Adrenal gland (tissue), 12 donors: ENCODE measurements around the gene MARCHF2. TPM values are rescaled to one million over a fixed set of nuclear protein-coding genes. Genes with fewer than 3 reads are reported as not detected.
"Not testable (repeated sequence)": the region's sequence is repeated elsewhere in the genome, so short reads cannot be mapped to it uniquely, and the experiment has no call there.

Experiments
- DNase-seq, 7 donors: peaks; one replicate each; pipeline ENCODE4 v3.0.0-alpha.2; 2019 to 2020
- H3K27ac ChIP-seq, 5 donors: fragments of 200-600 bp; sonication (generic) in 4 of 5; 1 replicate in 3 of 5; 2 replicates in 2 of 5; pipeline versions ENCODE4 v1.5.1 to v1.8.0; 2016 to 2020; ENCODE audit warnings: mild to moderate bottlenecking in 1 of 5
- H3K27me3 ChIP-seq: fragments of 200-600 bp; 2 replicates; pipeline ENCODE4 v1.8.0; 2021
- H3K36me3 ChIP-seq, 2 donors: fragments of 200-600 bp; replicated peaks in 1 of 2; 1 replicate in 1 of 2; 2 replicates in 1 of 2; pipeline versions ENCODE4 v1.5.1 to v1.8.0; 2018 to 2022
- H3K4me1 ChIP-seq, 2 donors: fragments of 200-600 bp; replicated peaks in 1 of 2; 1 replicate in 1 of 2; 2 replicates in 1 of 2; pipeline versions ENCODE4 v1.5.1 to v1.8.0; 2018 to 2021
- H3K4me3 ChIP-seq, 4 donors: fragments of 200-600 bp; sonication (generic) in 3 of 4; one replicate each; pipeline ENCODE4 v1.5.1; 2016 to 2018
- H3K9me3 ChIP-seq, 3 donors: fragments of 200-600 bp; sonication (generic) in 1 of 3; replicated peaks in 1 of 3; 1 replicate in 2 of 3; 2 replicates in 1 of 3; pipeline versions ENCODE4 v1.5.1 to v1.8.0; 2016 to 2021
- POLR2A ChIP-seq, 2 donors: fragments of 450-650 bp; IDR thresholded peaks; one replicate each; pipeline ENCODE4 v1.6.1; 2017; ENCODE audit warnings: antibody characterized with exemption in 2 of 2, mild to moderate bottlenecking in 2 of 2, moderate library complexity in 1 of 2
- WGBS, 4 donors: extraction: QIAGEN DNeasy Blood & Tissue Kit in 2 of 4; methylation state at CpG; one replicate each; pipeline versions ENCODE4 v1.1.5 to v1.1.7; 2013 to 2017; 5-methylcytosine and 5-hydroxymethylcytosine counted together
- intact Hi-C, 2 donors: fragments of 100-400 bp; cut with DNase I; formaldehyde crosslinking; loops; one replicate each; pipeline versions ENCODE4 v1.14.1 to v1.15.0; 2022 to 2023
- polyA plus RNA-seq, 3 donors: library from polyadenylated mRNA; stranded (reverse); fragments of 200-250 nt in 2 of 3; fragments of 350-450 nt in 1 of 3; fragmentation: Illumina TruSeq in 1 of 3; extraction: RNeasy Lipid Tissue Mini Kit (QIAGEN cat#74804) in 1 of 3; gene quantifications; one replicate each; pipeline ENCODE4 v1.2.3, GENCODE V29; 2013 to 2014
- total RNA-seq, 9 donors: library from RNA; depleted of rRNA in 4 of 9; stranded (reverse); fragments of >200 nt in 4 of 9; fragments of 120-200 nt in 1 of 9; fragmentation: NEBNext Ultra II Directional in 1 of 9; extraction: Animal tissue kit (Norgen Biotek cat#: 25700) in 1 of 9; gene quantifications; one replicate each; pipeline versions ENCODE4 v1.1.0 to v1.2.4, GENCODE V29; 2013 to 2023
- TF ChIP-seq, protein P1 (sequence below), 6 experiments: fragments of 450-650 bp in 4 of 6; fragments of 200-600 bp in 2 of 6; sonication (generic) in 1 of 6; IDR thresholded peaks; 1 replicate in 5 of 6; 2 replicates in 1 of 6; pipeline versions ENCODE4 v1.5.1 to v1.8.0; 2016 to 2021; ENCODE audit warnings: antibody characterized with exemption in 6 of 6, mild to moderate bottlenecking in 2 of 6, moderate library complexity in 1 of 6
- donor health status: healthy with polysubstance abuse.
- donor health status: Bipolar disorder and iron deficiency.
- donor health status: DM: yes; HTN: yes; CAD: no.
- donor health status: DM: no; HTN: no; CAD: no.
- donor health status: DM: no; HTN: no; CAD: no.
- donor health status: DM: yes; HTN: yes; CAD: no.

MARCHF2 gene
- total and polyA plus RNA-seq, 12 donors, result 13.1 to 200 (median 45.8) TPM

DNA sequence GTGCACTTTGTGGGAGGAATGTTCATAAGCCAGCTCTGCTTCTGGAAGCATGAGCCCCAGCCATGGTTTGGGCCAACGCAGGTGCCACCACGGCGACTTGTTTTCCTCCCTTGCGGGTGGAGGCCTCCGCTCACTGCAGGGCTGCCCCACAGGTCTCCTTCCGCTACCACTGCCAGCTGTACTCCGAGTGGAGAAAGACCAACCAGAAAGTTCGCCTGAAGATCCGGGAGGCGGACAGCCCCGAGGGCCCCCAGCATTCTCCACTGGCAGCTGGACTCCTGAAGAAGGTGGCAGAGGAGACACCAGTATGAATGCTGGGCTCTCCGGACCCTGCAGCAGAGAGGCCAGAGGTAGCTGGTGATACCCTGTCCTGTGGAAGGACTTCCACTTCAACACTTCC is 25.1 kb downstream of the MARCHF2 start:
- peak in 1 of 7 donors; percentile 11 for DNase-seq
- intact Hi-C loops, result no loop called here

GRCh38 chr19:8441725-8442544 is 28.8 kb downstream of the MARCHF2 start:
- Histone ChIP-seq H3K9me3 (no peaks in the 10 kb centered on the region), H3K4me1 (peaks cover 12 to 13% of the 10 kb centered on the region in 2 donors), H3K27me3 (no peaks in the 10 kb centered on the region), H3K4me3 (no peak overlapping the region), H3K27ac (no peak overlapping the region), H3K36me3 (peaks cover 0 to 6% of the 10 kb centered on the region in 2 donors)
- WGBS, 4 donors, result 86 to 91% (median 87%) methylated on average over 5 to 6 of the region's 6 CpGs
- peak in 1 of 7 donors; percentile 11 for DNase-seq
- TF ChIP-seq, protein P1, sequence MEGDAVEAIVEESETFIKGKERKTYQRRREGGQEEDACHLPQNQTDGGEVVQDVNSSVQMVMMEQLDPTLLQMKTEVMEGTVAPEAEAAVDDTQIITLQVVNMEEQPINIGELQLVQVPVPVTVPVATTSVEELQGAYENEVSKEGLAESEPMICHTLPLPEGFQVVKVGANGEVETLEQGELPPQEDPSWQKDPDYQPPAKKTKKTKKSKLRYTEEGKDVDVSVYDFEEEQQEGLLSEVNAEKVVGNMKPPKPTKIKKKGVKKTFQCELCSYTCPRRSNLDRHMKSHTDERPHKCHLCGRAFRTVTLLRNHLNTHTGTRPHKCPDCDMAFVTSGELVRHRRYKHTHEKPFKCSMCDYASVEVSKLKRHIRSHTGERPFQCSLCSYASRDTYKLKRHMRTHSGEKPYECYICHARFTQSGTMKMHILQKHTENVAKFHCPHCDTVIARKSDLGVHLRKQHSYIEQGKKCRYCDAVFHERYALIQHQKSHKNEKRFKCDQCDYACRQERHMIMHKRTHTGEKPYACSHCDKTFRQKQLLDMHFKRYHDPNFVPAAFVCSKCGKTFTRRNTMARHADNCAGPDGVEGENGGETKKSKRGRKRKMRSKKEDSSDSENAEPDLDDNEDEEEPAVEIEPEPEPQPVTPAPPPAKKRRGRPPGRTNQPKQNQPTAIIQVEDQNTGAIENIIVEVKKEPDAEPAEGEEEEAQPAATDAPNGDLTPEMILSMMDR (IDR thresholded peaks at IDR 0.05), result no peak
- TF ChIP-seq POLR2A (IDR thresholded peaks at IDR 0.05), result no peak
- intact Hi-C loops, result no loop called here

More for the DNA sequence above, 25.1 kb downstream of the MARCHF2 start:
- H3K4me1 ChIP-seq, result peaks cover 4 to 6% of the 10 kb centered on the region in 2 donors
- no peak overlapping the region for H3K27ac ChIP-seq
- no peaks in the 10 kb centered on the region for H3K9me3 ChIP-seq
- TF ChIP-seq, protein P1 (IDR thresholded peaks at IDR 0.05), result no peak
- TF ChIP-seq POLR2A (IDR thresholded peaks at IDR 0.05), result no peak
- no peak overlapping the region for H3K4me3 ChIP-seq
- no peaks in the 10 kb centered on the region for H3K27me3 ChIP-seq
- WGBS, 4 donors, result 95 to 100% (median 98%) methylated on average over 3 to 12 of the region's 12 CpGs
- H3K36me3 ChIP-seq, result no peaks in the 10 kb centered on the region

DNA sequence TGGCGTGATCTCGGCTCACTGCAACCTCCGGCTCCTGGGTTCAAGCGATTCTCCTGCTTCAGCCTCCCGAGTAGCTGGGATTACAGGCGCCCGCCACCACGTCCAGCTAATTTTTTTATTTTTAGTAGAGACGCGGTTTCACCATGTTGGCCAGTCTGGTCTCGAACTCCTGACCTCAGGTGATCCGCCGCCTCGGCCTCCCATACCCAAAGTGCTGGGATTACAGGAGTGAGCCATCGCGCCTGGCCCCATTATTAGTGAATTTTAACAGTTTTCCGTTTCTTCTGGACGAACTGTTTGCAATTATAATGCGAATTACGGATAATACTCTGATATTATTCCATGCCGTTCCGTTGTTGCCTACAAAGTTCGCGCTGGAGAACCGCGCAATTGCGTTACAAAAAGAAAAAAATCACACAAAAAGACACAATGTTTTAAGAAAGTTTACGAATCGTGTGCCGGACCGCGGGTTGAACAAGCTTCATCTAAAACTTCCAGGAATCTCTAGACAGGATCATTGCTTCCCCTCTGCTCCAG is 31.1 kb downstream of the MARCHF2 start:
- peaks cover 12 to 36% of the 10 kb centered on the region in 2 donors for H3K4me1 ChIP-seq
- peaks cover 0 to 17% of the 10 kb centered on the region in 2 donors for H3K36me3 ChIP-seq
- H3K9me3 ChIP-seq, H3K27me3 ChIP-seq, DNase-seq, intact Hi-C loops: not testable (repeated sequence)
- peak overlapping the region; percentile 49 to 100 (median 94) for H3K27ac ChIP-seq
- peak overlapping the region in 2 of 4 donors; percentile 93 to 98 for H3K4me3 ChIP-seq
- 24 to 31% (median 29%) methylated on average over 32 of the region's 32 CpGs for WGBS, 4 donors

DNA sequence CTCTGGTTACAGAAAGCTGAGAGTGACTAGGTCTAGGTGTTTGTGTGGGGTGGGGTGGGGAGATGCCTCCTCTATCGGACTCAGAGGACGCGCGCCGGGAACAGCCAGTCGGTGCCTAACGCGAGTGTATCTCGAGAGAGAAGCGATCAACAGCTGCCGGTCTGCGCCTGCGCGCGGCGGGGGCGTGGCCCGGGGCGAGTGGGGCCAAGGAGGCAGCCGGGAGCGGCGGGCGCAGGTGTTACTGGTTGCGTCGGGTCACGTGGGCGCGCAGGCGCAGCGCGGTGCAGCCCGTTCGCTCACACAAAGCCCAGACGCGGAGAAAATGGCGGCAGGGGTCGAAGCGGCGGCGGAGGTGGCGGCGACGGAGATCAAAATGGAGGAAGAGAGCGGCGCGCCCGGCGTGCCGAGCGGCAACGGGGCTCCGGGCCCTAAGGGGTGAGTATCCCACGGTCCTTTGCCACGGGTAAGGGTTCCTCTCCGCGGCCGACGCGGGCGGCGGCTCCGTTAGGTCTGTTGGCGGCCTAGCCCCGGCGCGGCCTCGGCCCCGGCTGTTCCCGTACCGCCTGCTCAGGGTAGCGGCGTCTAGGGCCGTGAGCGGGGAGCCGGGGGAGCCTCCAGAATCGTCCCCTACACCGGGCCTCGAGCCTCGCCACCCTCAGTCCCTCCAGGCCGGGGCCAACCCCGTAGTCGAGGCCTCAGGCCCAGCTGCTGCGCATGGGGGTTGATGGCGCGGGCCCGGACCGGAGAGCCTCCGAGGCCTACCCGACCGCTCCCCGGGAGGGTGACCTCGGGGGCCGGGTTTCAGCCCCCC is 31.8 kb downstream of the MARCHF2 start, which contains the start of gene HNRNPM:
Gene HNRNPM, plus strand, starts transcription at position 299 of the 811 bp plus-strand sequence. Its CDS starts 24 bp downstream, at position 323.
- peaks cover 0 to 17% of the 10 kb centered on the region in 2 donors for H3K36me3 ChIP-seq
- DNase-seq, result peak; percentile 99 to 100 (median 99)
- H3K9me3 ChIP-seq, result no peaks in the 10 kb centered on the region
- peak within 1 kb of the TSS; percentile 90 to 100 (median 94) for H3K27ac ChIP-seq
- peak within 1 kb of the TSS; percentile 69 to 98 (median 92) for H3K4me3 ChIP-seq
- no peaks in the 10 kb centered on the region for H3K27me3 ChIP-seq
- intact Hi-C loops, result no loop called here
- H3K4me1 ChIP-seq, result peaks cover 14 to 40% of the 10 kb centered on the region in 2 donors
- 0 to 4% (median 1%) methylated on average over 13 to 93 of the region's 93 CpGs for WGBS, 4 donors
- TF ChIP-seq, protein P1 (IDR thresholded peaks at IDR 0.05), result no peak
- TF ChIP-seq POLR2A (IDR thresholded peaks at IDR 0.05), result peak; percentile 93 to 98
